B cell (primary cell): ENCODE results near the gene NDEL1. TPM values are rescaled to one million over a fixed set of nuclear protein-coding genes. Genes with fewer than 3 reads are reported as not detected.

ENCODE experiments used
- ATAC-seq: fragments of 200-7000 bp; cut with Tn5 transposase; one replicate; pipeline ENCODE4 v1.10.0; 2021; ENCODE audit warnings: low read depth, mild to moderate bottlenecking, moderate number of reproducible peaks, moderate library complexity
- CTCF ChIA-PET: fragments of 350-600 bp; sonication (Branson Sonifier 250); formaldehyde crosslinking; loops from one replicate; lab custom pipeline; 2021; ENCODE audit warnings: antibody characterized with exemption, inconsistent platforms; lab: Charles Lee
- POLR2A ChIA-PET: fragments of 350-600 bp; sonication (Branson Sonifier 250); formaldehyde crosslinking; loops from one replicate; lab custom pipeline; 2021; ENCODE audit warnings: antibody characterized with exemption; lab: Charles Lee
- DNase-seq: peaks from one replicate; pipeline ENCODE4 v3.0.0; 2013
- H2AFZ ChIP-seq: 2 replicates; pipeline ENCODE4 v1.6.1; 2012; ENCODE audit warnings: mild to moderate bottlenecking, low read depth, low read length; ENCODE audit not compliant: insufficient read depth, poor library complexity, severe bottlenecking
- H3K27ac ChIP-seq, 2 donors: 1 replicate in 1 of 2; 2 replicates in 1 of 2; pipeline ENCODE4 v1.5.1; 2012 to 2013; ENCODE audit warnings: low read length in 2 of 2, mild to moderate bottlenecking in 2 of 2, moderate library complexity in 1 of 2
- H3K27me3 ChIP-seq, 4 experiments: fragments of 200-600 bp in 1 of 4; sonication (generic) in 1 of 4; replicated peaks in 1 of 4; 1 replicate in 2 of 4; 2 replicates in 2 of 4; pipeline versions ENCODE4 v1.6.1 to v1.7.0; 2013 to 2016; ENCODE audit warnings: low read length in 3 of 4, mild to moderate bottlenecking in 2 of 4, mixed read lengths in 1 of 4, moderate library complexity in 1 of 4; ENCODE audit not compliant: insufficient read depth in 4 of 4, control insufficient read depth in 3 of 4; ENCODE audit errors: control extremely low read depth in 1 of 4
- H3K36me3 ChIP-seq, 2 experiments: replicated peaks in 1 of 2; 1 replicate in 1 of 2; 2 replicates in 1 of 2; pipeline versions ENCODE4 v1.6.1 to v1.7.1; 2013; ENCODE audit warnings: low read length in 1 of 2; ENCODE audit not compliant: insufficient read depth in 2 of 2, control insufficient read depth in 1 of 2; ENCODE audit errors: control extremely low read depth in 1 of 2, extremely low read depth in 1 of 2
- H3K4me1 ChIP-seq, 2 donors: fragments of 200-600 bp in 1 of 2; sonication (generic) in 1 of 2; 1 replicate in 1 of 2; 2 replicates in 1 of 2; pipeline versions ENCODE4 v1.5.1 to v1.6.1; 2013 to 2017; ENCODE audit warnings: low read length in 2 of 2; ENCODE audit not compliant: control insufficient read depth in 2 of 2, insufficient read depth in 2 of 2
- H3K4me2 ChIP-seq: replicated peaks from 2 replicates; pipeline ENCODE3; 2012; ENCODE audit warnings: mild to moderate bottlenecking, low read depth, low read length; ENCODE audit not compliant: poor library complexity, severe bottlenecking
- H3K4me3 ChIP-seq, 5 experiments: fragments of 200-600 bp in 1 of 5; sonication (generic) in 1 of 5; 1 replicate in 3 of 5; 2 replicates in 2 of 5; pipeline versions ENCODE4 v1.5.1 to v1.7.0; 2011 to 2016; ENCODE audit warnings: low read length in 4 of 5, mild to moderate bottlenecking in 4 of 5, low read depth in 2 of 5, control low read depth in 1 of 5, moderate library complexity in 1 of 5; ENCODE audit not compliant: insufficient read depth in 1 of 5; ENCODE audit errors: control extremely low read depth in 1 of 5, extremely low read depth in 1 of 5
- H3K79me2 ChIP-seq: fragments of 200-600 bp; sonication (generic); one replicate; pipeline ENCODE4 v1.6.0; 2016; ENCODE audit warnings: low read length; ENCODE audit not compliant: control insufficient read depth, insufficient read depth
- H3K9ac ChIP-seq: fragments of 200-600 bp; sonication (generic); 2 replicates; pipeline ENCODE4 v1.6.1; 2017; ENCODE audit warnings: mild to moderate bottlenecking, low read length, moderate library complexity
- H3K9me3 ChIP-seq, 3 donors: one replicate each; pipeline versions ENCODE4 v1.6.1 to v1.7.1; 2013; ENCODE audit warnings: low read length in 2 of 3; ENCODE audit not compliant: control insufficient read depth in 2 of 3, insufficient read depth in 1 of 3; ENCODE audit errors: control extremely low read depth in 1 of 3
- H4K20me1 ChIP-seq: 2 replicates; pipeline ENCODE4 v1.6.0; 2012; ENCODE audit warnings: mild to moderate bottlenecking, low read length; ENCODE audit not compliant: insufficient read depth, control insufficient read depth, poor library complexity, severe bottlenecking
- H3K27ac Mint-ChIP-seq: one replicate; pipeline ENCODE4 v1.8.0; 2021; ENCODE audit warnings: mixed read lengths
- H3K27me3 Mint-ChIP-seq: one replicate; pipeline ENCODE4 v1.8.0; 2021; ENCODE audit warnings: mixed read lengths
- H3K4me1 Mint-ChIP-seq: one replicate; pipeline ENCODE4 v1.8.0; 2021; ENCODE audit warnings: mixed read lengths
- H3K4me3 Mint-ChIP-seq: one replicate; pipeline ENCODE4 v1.8.0; 2021; ENCODE audit warnings: mixed read lengths
- H3K9me3 Mint-ChIP-seq: one replicate; pipeline ENCODE4 v1.8.0; 2022; ENCODE audit warnings: mixed read lengths; ENCODE audit not compliant: insufficient read depth
- CTCF ChIP-seq: fragments of 200-600 bp; IDR thresholded peaks from one replicate; pipeline ENCODE4 v1.8.0; 2022; ENCODE audit warnings: antibody characterized with exemption, mild to moderate bottlenecking
- EZH2 ChIP-seq: IDR thresholded peaks from 2 replicates; pipeline ENCODE4 v1.6.1; 2012; ENCODE audit warnings: borderline replicate concordance, low read depth, mild to moderate bottlenecking, moderate library complexity, low read length; ENCODE audit not compliant: insufficient read depth, poor library complexity, severe bottlenecking
- WGBS: methylation state at CpG from one replicate; pipeline ENCODE4 v1.1.5; 2013; ENCODE audit warnings: missing lambda C conversion rate; ENCODE audit not compliant: insufficient coverage; 5-methylcytosine and 5-hydroxymethylcytosine counted together
- intact Hi-C: fragments of 100-400 bp; cut with micrococcal nuclease; formaldehyde crosslinking; loops from one replicate; pipeline ENCODE4 v1.10.0; 2022
- polyA plus RNA-seq: library from polyadenylated mRNA; depleted of rRNA; stranded (reverse); fragments of >200 nt; gene quantifications from 2 replicates; pipeline ENCODE4 v1.2.3, GENCODE V29; 2012
- total RNA-seq, 2 donors: library from RNA; stranded (reverse); fragments of 120-200 nt in 1 of 2; gene quantifications; 1 replicate in 1 of 2; 2 replicates in 1 of 2; pipeline versions ENCODE4 v1.2.3 to v1.2.4, GENCODE V29; 2013 to 2022

NDEL1 gene
- total and polyA plus RNA-seq, 2 donors (not counting 1 experiment from before 2014, with no cell fraction given), result 30.2 to 108 TPM

- DNase-seq (no peak), ATAC-seq (no peak)
- Histone ChIP-seq H3K79me2 (no peaks in the 10 kb centered on the region), H3K9me3 (no peaks in the 10 kb centered on the region), H3K27ac (no peak overlapping the region), H4K20me1 (no peaks in the 10 kb centered on the region), H3K9ac (no peak overlapping the region), H3K4me1 (no peaks in the 10 kb centered on the region), H3K36me3 (no peaks in the 10 kb centered on the region), H3K27me3 (peaks cover 0 to 5% (median 0%) of the 10 kb centered on the region in 4 experiments), H3K4me3 (no peak overlapping the region), H2AFZ (no peak overlapping the region), H3K4me2 (no peak overlapping the region)
- intact Hi-C loops, result no loop called here
- H3K4me1 Mint-ChIP-seq, result no peaks in the 10 kb centered on the region
- 89% methylated on average over 3 of the region's 6 CpGs for WGBS
- peaks cover 25% of the 10 kb centered on the region for H3K27me3 Mint-ChIP-seq
- no peak overlapping the region for H3K27ac Mint-ChIP-seq
- TF ChIP-seq EZH2 (no peak), CTCF (no peak)
- H3K4me3 Mint-ChIP-seq, result no peak overlapping the region
- CTCF ChIA-PET, result interaction anchor here (0.7 kb wide), 1 partner anchor 13 kb away, joined by 3 read pairs; no protein-coding TSS in a partner anchor
- POLR2A ChIA-PET, result no interaction called here
- H3K9me3 Mint-ChIP-seq, result no peaks in the 10 kb centered on the region
Measured at GRCh38 chr17:8426094-8426720, 9.5 kb upstream of the NDEL1 start.

GRCh38 chr17:8426802-8427201 lies 8.9 kb upstream of the NDEL1 start:
- H3K27ac Mint-ChIP-seq, result no peak overlapping the region
- ATAC-seq (no peak), DNase-seq (no peak)
- peaks cover 22% of the 10 kb centered on the region for H3K27me3 Mint-ChIP-seq
- POLR2A ChIA-PET, result no interaction called here
- no peaks in the 10 kb centered on the region for H3K36me3 ChIP-seq
- H3K4me3 ChIP-seq, result no peak overlapping the region
- no peaks in the 10 kb centered on the region for H3K4me1 Mint-ChIP-seq
- H3K9me3 Mint-ChIP-seq, result no peaks in the 10 kb centered on the region
- H3K4me1 ChIP-seq, result no peaks in the 10 kb centered on the region
- H3K4me2 ChIP-seq, result no peak overlapping the region
- H3K27ac ChIP-seq, result no peak overlapping the region
- H2AFZ ChIP-seq, result no peak overlapping the region
- no peak overlapping the region for H3K9ac ChIP-seq
- WGBS, result no CpG with 5 or more reads among the region's 3 CpGs
- no peaks in the 10 kb centered on the region for H4K20me1 ChIP-seq
- intact Hi-C loops, result no loop called here
- no peak for TF ChIP-seq EZH2
- TF ChIP-seq CTCF, result no peak
- CTCF ChIA-PET, result no interaction called here
- H3K9me3 ChIP-seq, result no peaks in the 10 kb centered on the region
- no peak overlapping the region for H3K4me3 Mint-ChIP-seq
- peaks cover 0 to 5% (median 0%) of the 10 kb centered on the region in 4 experiments for H3K27me3 ChIP-seq
- no peaks in the 10 kb centered on the region for H3K79me2 ChIP-seq
